Measurements from ENCODE around the gene ARNT2. TPM values are rescaled to one million over a fixed set of nuclear protein-coding genes. Genes with fewer than 3 reads are reported as not detected.

The ARNT2 gene
- total and polyA plus RNA-seq, 2 of the 13 experiments (the other 11 are each of a cell fraction or from before 2014, with no cell fraction given): 0.69 to 1.7 TPM

- POLR2A ChIA-PET: no interaction called here
- H3K4me3 ChIP-seq (replicated peaks in 1 of 3; ENCODE audit: insufficient read depth in 1 of 3, low read depth in 2 of 3, low read length in 3 of 3): no peak overlapping the region
- BruUV-seq (replicated peaks): no TSS peak
- intact Hi-C loops (cut with micrococcal nuclease; ENCODE audit: unreplicated experiment) (no loop called here), in situ Hi-C loops (cut with HindIII; ENCODE audit: extremely low pct_ligation_motif_present, low pct_unique_long_range_greater_than_20kb) (no loop called here)
- ATAC-seq (peak; percentile 46), FAIRE-seq (no peak), DNase-seq (ENCODE audit: low spot score) (no peak)
- no peaks in the 10 kb centered on the region; a peak in 1 of 5 replicates for H3K27me3 ChIP-seq (ENCODE audit: control insufficient read depth in 1 of 2, insufficient read depth in 2 of 2, low read length in 2 of 2)
- 31% methylated on average over 6 of the region's 8 CpGs for WGBS (ENCODE audit: low lambda C conversion rate)
- no peak for TF ChIP-seq NFE2L1 (CRISPR knock-in tag; IDR thresholded peaks at IDR 0.05; ENCODE audit: borderline replicate concordance)
- no peak for TF ChIP-seq JUNB (CRISPR knock-in tag; IDR thresholded peaks at IDR 0.05; ENCODE audit: borderline replicate concordance)
- no peak for TF ChIP-seq AKAP8 (CRISPR knock-in tag; IDR thresholded peaks at IDR 0.05)
- TF ChIP-seq ZNF124 (CRISPR knock-in tag; IDR thresholded peaks at IDR 0.05): no peak
- TF ChIP-seq JUN (CRISPR knock-in tag; IDR thresholded peaks at IDR 0.05): no peak
- no peak for TF ChIP-seq ZHX1 (CRISPR knock-in tag; IDR thresholded peaks at IDR 0.05; ENCODE audit: low read depth)
- TF ChIP-seq, protein P1, sequence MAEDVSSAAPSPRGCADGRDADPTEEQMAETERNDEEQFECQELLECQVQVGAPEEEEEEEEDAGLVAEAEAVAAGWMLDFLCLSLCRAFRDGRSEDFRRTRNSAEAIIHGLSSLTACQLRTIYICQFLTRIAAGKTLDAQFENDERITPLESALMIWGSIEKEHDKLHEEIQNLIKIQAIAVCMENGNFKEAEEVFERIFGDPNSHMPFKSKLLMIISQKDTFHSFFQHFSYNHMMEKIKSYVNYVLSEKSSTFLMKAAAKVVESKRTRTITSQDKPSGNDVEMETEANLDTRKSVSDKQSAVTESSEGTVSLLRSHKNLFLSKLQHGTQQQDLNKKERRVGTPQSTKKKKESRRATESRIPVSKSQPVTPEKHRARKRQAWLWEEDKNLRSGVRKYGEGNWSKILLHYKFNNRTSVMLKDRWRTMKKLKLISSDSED (CRISPR knock-in tag; IDR thresholded peaks at IDR 0.05): no peak
- TF ChIP-seq GFI1 (CRISPR knock-in tag; IDR thresholded peaks at IDR 0.05; ENCODE audit: borderline replicate concordance): no peak
- TF ChIP-seq HDAC6 (IDR thresholded peaks at IDR 0.05; ENCODE audit: low read depth, low read length): no peak
- TF ChIP-seq HOXD1 (CRISPR knock-in tag; IDR thresholded peaks at IDR 0.05): no peak
- no peak for TF ChIP-seq ZFP90 (CRISPR knock-in tag; IDR thresholded peaks at IDR 0.05; ENCODE audit: borderline replicate concordance)
- TF ChIP-seq PTBP1 (IDR thresholded peaks at IDR 0.05; ENCODE audit: low read depth, low read length, poor library complexity, severe bottlenecking): no peak
- no peak for TF ChIP-seq ZNF724P (CRISPR knock-in tag; IDR thresholded peaks at IDR 0.05; ENCODE audit: borderline replicate concordance)
- TF ChIP-seq PHF5A (CRISPR knock-in tag; IDR thresholded peaks at IDR 0.05; ENCODE audit: low read depth, unreplicated experiment): no peak
- no peak for TF ChIP-seq KDM5B (CRISPR knock-in tag; IDR thresholded peaks at IDR 0.05; ENCODE audit: borderline replicate concordance)
- TF ChIP-seq ZSCAN30 (CRISPR knock-in tag; IDR thresholded peaks at IDR 0.05): no peak
- no peak for TF ChIP-seq SNRNP70 (IDR thresholded peaks at IDR 0.05; ENCODE audit: low read depth, low read length)
- peaks cover 6% of the 10 kb centered on the region; the same call in 1 of the 2 replicates for H3K4me1 ChIP-seq (ENCODE audit: insufficient read depth, low read length)
- CTCF ChIA-PET (ENCODE audit: low intra/inter-chr PET ratio, low total read pairs): no interaction called here
- 0 out of 2 replicates have a peak overlapping the region, but pooled peaks have one; percentile 23 for H3K4me2 ChIP-seq (ENCODE audit: low read depth, low read length)
- no peaks in the 10 kb centered on the region for H3K36me3 ChIP-seq (replicated peaks in 1 of 2; ENCODE audit: control insufficient read depth in 1 of 2, insufficient read depth in 2 of 2, low read length in 2 of 2)
- H2AFZ ChIP-seq (ENCODE audit: low read length): no peak overlapping the region
- H4K20me1 ChIP-seq (ENCODE audit: insufficient read depth, low read length): no peaks in the 10 kb centered on the region
- no peaks in the 10 kb centered on the region for H3K9me3 ChIP-seq (ENCODE audit: low read length)
- H3K27ac ChIP-seq (ENCODE audit: extremely low read length, insufficient read depth, low read length): no peak overlapping the region
- no peak overlapping the region for H3K9ac ChIP-seq (ENCODE audit: insufficient read depth, low read depth, low read length)
- no peaks in the 10 kb centered on the region for H3K79me2 ChIP-seq (ENCODE audit: insufficient read depth, low read length)
These were observed 155.1 kb downstream of the ARNT2 start for GRCh38 chr15:80559320-80559693.

Measured in HepG2 (cell line).